ENCODE results near the gene SLC27A3.

SLC27A3 gene

DNA sequence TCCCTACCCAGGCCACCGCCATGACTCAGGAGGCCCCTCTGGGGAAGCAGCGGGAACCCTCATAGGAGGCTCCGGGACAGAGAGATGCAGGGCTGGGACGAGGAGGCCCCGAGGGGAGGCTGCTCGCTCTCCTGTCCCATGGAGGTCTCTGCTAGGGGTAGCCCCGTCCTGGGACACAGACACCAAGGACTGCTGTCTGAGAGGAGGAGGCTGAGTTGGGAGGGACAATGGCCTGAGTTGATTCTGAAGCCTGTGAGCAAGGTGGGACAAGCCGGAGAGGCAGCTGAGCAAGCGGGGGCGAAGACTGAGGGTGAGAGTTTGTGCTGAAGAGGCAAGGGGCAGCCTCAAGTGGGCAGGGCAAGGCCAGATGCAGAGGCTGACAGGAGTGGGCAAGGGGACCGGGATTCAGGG lies 17.4 kb downstream of the SLC27A3 start:
- TF ChIP-seq, protein P1, sequence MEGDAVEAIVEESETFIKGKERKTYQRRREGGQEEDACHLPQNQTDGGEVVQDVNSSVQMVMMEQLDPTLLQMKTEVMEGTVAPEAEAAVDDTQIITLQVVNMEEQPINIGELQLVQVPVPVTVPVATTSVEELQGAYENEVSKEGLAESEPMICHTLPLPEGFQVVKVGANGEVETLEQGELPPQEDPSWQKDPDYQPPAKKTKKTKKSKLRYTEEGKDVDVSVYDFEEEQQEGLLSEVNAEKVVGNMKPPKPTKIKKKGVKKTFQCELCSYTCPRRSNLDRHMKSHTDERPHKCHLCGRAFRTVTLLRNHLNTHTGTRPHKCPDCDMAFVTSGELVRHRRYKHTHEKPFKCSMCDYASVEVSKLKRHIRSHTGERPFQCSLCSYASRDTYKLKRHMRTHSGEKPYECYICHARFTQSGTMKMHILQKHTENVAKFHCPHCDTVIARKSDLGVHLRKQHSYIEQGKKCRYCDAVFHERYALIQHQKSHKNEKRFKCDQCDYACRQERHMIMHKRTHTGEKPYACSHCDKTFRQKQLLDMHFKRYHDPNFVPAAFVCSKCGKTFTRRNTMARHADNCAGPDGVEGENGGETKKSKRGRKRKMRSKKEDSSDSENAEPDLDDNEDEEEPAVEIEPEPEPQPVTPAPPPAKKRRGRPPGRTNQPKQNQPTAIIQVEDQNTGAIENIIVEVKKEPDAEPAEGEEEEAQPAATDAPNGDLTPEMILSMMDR (conservative IDR thresholded peaks at IDR 0.05; ENCODE audit: low read length), result no peak
- no peak for DNase-seq (ENCODE audit: low read depth)
- no peak overlapping the region for H3K4me3 ChIP-seq (ENCODE audit: low read length)

- DNase-seq (ENCODE audit: low read depth), result no peak
- TF ChIP-seq, protein P1 (conservative IDR thresholded peaks at IDR 0.05; ENCODE audit: low read length), result no peak
Measured at GRCh38 chr1:153793261-153793972, 18.2 kb downstream of the SLC27A3 start.

GRCh38 chr1:153793973-153794615 lies 18.9 kb downstream of the SLC27A3 start:
- TF ChIP-seq, protein P1 (conservative IDR thresholded peaks at IDR 0.05; ENCODE audit: low read length), result no peak
- no peak overlapping the region for H3K4me3 ChIP-seq (ENCODE audit: low read length)
- no peak for DNase-seq (ENCODE audit: low read depth)

More at GRCh38 chr1:153793261-153793972, 18.2 kb downstream of the SLC27A3 start:
- H3K4me3 ChIP-seq (ENCODE audit: low read length), result no peak overlapping the region

DNA sequence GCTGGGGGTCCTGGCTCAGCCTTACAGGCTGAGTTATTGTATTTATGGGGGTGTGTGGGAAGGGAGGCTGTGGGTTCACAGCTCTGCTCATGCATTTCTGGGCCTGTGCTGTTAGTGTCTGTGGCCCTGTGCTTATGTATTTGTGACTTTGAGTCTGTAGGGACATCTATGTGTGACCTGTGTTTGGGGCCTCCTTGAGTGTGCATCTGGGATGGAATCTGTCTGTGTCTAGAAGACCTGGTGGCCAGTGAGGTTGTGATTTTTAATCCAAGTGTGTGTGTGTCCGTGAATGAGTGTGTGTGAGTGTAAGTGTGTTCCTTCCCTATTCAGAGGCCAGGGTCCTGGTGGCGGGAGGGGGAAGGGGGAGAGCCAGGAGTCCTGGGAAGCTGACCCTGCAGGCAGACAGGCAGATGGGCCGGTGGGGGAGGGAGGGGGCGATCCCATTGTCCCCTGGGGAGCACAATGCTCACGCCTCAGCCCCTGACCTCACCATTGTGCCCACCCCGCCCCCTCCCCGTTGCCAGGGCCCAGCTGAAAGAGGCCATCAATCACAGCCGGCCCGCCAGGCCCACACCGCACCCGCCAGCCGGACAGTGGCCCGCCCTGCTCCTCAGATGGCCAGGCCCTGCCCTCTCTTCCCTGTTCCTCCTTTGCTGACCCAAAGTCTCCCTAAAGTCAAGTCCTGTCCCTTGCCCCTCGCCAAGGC lies 19.6 kb downstream of the SLC27A3 start:
- no peak overlapping the region for H3K4me3 ChIP-seq (ENCODE audit: low read length)
- TF ChIP-seq, protein P1 (conservative IDR thresholded peaks at IDR 0.05; ENCODE audit: low read length), result no peak
- no peak for DNase-seq (ENCODE audit: low read depth)

- no peak overlapping the region for H3K4me3 ChIP-seq (ENCODE audit: low read length)
- DNase-seq (ENCODE audit: low read depth), result no peak
- TF ChIP-seq, protein P1 (conservative IDR thresholded peaks at IDR 0.05; ENCODE audit: low read length), result no peak
Measured at GRCh38 chr1:153795330-153795837, 20.2 kb downstream of the SLC27A3 start.

DNA sequence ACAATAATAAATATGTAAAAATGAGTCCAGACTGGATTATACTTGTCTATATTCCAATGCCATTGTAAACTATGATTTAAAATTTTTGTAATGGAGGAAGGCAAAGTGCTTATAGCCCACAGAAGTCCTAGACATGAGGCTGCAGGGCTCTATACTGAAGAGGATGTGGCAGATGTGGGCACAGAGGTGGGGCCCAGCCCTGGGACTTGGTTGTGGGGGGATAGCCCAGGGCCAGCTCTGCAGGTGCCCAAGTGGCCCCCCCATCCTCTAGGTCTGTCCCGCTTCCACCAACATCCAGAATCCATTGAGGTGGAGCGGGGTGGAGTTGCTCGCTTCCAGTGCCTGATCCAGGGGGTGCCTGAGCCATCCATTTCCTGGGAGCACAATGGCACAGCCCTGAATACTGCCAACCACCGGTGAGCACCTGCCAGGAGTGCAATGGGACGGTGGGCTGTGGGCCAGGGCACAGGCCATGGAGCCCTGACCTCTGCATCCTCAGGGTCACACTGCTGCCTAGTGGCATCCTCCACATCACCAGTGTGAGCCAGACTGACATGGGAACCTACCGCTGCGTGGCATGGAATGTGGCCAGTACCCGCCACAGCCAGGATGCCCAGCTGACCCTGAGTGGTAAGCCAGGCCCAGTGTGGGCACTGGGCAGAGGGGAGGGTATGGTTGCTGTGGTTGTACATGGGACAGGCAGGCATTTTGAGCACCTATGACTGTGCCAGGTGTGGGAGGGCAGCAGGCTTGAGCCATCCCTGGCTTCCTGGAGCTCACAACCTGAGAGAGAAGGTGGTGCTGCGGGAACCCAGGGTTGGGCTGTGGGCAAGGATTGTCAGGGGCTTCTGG lies 21.0 kb downstream of the SLC27A3 start:
- no peak overlapping the region for H3K4me3 ChIP-seq (ENCODE audit: low read length)
- TF ChIP-seq, protein P1 (conservative IDR thresholded peaks at IDR 0.05; ENCODE audit: low read length), result no peak
- DNase-seq (ENCODE audit: low read depth), result no peak

All from AG10803 (cell line).